Gastroesophageal sphincter (tissue), 4 donors: ENCODE measurements around the gene TRPV6. TPM values are rescaled to one million over a fixed set of nuclear protein-coding genes. Genes with fewer than 3 reads are reported as not detected.
A peak's percentile ranks its signal among the peaks of the same experiment; 100 is the strongest.

ENCODE experiments used
- ATAC-seq: fragments of 150-250 bp; one replicate; pipeline ENCODE4 v1.9.1; 2016; ENCODE audit warnings: mild to moderate bottlenecking, moderate library complexity
- H3K27ac ChIP-seq, 4 donors: fragments of 200-600 bp; sonication (generic) in 3 of 4; 1 replicate in 3 of 4; 2 replicates in 1 of 4; pipeline ENCODE4 v1.5.1; 2016 to 2019
- H3K27me3 ChIP-seq: fragments of 200-600 bp; sonication (generic); one replicate; pipeline ENCODE4 v1.5.1; 2019
- H3K36me3 ChIP-seq, 2 donors: fragments of 200-600 bp; sonication (generic); one replicate each; pipeline ENCODE4 v1.5.1; 2019; ENCODE audit warnings: control low read depth in 1 of 2
- H3K4me1 ChIP-seq, 3 donors: fragments of 200-600 bp; sonication (generic); 1 replicate in 2 of 3; 2 replicates in 1 of 3; pipeline ENCODE4 v1.5.1; 2016 to 2019; ENCODE audit warnings: control low read depth in 2 of 3
- H3K4me3 ChIP-seq, 2 donors: fragments of 200-600 bp; sonication (generic); one replicate each; pipeline ENCODE4 v1.5.1; 2019; ENCODE audit warnings: mild to moderate bottlenecking in 1 of 2, moderate library complexity in 1 of 2
- H3K9me3 ChIP-seq, 3 donors: fragments of 200-600 bp; sonication (generic); one replicate each; pipeline ENCODE4 v1.5.1; 2017 to 2019; ENCODE audit warnings: control low read depth in 2 of 3
- EP300 ChIP-seq: sonication (generic); formaldehyde crosslinking; IDR thresholded peaks from one replicate; pipeline ENCODE4 v1.6.1; 2017; ENCODE audit warnings: antibody characterized with exemption, mild to moderate bottlenecking
- POLR2A ChIP-seq, 2 donors: fragments of 450-650 bp; IDR thresholded peaks; one replicate each; pipeline ENCODE4 v1.6.1; 2017; ENCODE audit warnings: antibody characterized with exemption in 2 of 2, mild to moderate bottlenecking in 2 of 2, moderate library complexity in 1 of 2
- POLR2AphosphoS5 ChIP-seq: sonication (generic); formaldehyde crosslinking; IDR thresholded peaks from one replicate; pipeline ENCODE4 v1.6.1; 2017; ENCODE audit warnings: antibody characterized with exemption
- WGBS, 2 donors: methylation state at CpG; one replicate each; pipeline ENCODE4 v1.1.5; 2018; ENCODE audit warnings: low coverage in 1 of 2; 5-methylcytosine and 5-hydroxymethylcytosine counted together
- total RNA-seq, 4 donors: library from RNA; depleted of rRNA; stranded (reverse); fragments of >200 nt; gene quantifications; one replicate each; pipeline ENCODE4 v1.1.0, GENCODE V29; 2016
- TF ChIP-seq, protein P1 (sequence below), 4 experiments: fragments of 200-600 bp in 2 of 4; fragments of 450-650 bp in 2 of 4; sonication (generic) in 1 of 4; IDR thresholded peaks; one replicate each; pipeline ENCODE4 v1.5.1; 2017 to 2019; ENCODE audit warnings: antibody characterized with exemption in 4 of 4, mild to moderate bottlenecking in 2 of 4, moderate library complexity in 2 of 4

TRPV6 gene
- total RNA-seq, 4 donors from 2014 or later: 0.16 TPM; not detected in 3

GRCh38 chr7:142854372-142855113 lies 31.0 kb downstream of the TRPV6 start, which contains the start of gene EPHB6:
TSS of gene EPHB6 (plus strand) at chr7:142855076. CDS start at chr7:142863228, 8,152 bp downstream.
- ATAC-seq: peak; percentile 84
- Histone ChIP-seq H3K27ac (peak within 1 kb of the TSS in 3 of 4 donors; percentile 71 to 83 (median 74)), H3K9me3 (no peaks in the 10 kb centered on the region), H3K4me3 (peak within 1 kb of the TSS; percentile 60 to 61), H3K27me3 (peaks cover 8% of the 10 kb centered on the region), H3K36me3 (no peaks in the 10 kb centered on the region), H3K4me1 (peaks cover 0 to 29% (median 7%) of the 10 kb centered on the region in 3 donors)
- TF ChIP-seq POLR2A (IDR thresholded peaks at IDR 0.05) (peak in 1 of 2 donors; percentile 17), EP300 (no peak)
- TF ChIP-seq, protein P1, sequence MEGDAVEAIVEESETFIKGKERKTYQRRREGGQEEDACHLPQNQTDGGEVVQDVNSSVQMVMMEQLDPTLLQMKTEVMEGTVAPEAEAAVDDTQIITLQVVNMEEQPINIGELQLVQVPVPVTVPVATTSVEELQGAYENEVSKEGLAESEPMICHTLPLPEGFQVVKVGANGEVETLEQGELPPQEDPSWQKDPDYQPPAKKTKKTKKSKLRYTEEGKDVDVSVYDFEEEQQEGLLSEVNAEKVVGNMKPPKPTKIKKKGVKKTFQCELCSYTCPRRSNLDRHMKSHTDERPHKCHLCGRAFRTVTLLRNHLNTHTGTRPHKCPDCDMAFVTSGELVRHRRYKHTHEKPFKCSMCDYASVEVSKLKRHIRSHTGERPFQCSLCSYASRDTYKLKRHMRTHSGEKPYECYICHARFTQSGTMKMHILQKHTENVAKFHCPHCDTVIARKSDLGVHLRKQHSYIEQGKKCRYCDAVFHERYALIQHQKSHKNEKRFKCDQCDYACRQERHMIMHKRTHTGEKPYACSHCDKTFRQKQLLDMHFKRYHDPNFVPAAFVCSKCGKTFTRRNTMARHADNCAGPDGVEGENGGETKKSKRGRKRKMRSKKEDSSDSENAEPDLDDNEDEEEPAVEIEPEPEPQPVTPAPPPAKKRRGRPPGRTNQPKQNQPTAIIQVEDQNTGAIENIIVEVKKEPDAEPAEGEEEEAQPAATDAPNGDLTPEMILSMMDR (IDR thresholded peaks at IDR 0.05): no peak
- 0% methylated on average over 7 to 13 of the region's 70 CpGs for WGBS, 2 donors

DNA sequence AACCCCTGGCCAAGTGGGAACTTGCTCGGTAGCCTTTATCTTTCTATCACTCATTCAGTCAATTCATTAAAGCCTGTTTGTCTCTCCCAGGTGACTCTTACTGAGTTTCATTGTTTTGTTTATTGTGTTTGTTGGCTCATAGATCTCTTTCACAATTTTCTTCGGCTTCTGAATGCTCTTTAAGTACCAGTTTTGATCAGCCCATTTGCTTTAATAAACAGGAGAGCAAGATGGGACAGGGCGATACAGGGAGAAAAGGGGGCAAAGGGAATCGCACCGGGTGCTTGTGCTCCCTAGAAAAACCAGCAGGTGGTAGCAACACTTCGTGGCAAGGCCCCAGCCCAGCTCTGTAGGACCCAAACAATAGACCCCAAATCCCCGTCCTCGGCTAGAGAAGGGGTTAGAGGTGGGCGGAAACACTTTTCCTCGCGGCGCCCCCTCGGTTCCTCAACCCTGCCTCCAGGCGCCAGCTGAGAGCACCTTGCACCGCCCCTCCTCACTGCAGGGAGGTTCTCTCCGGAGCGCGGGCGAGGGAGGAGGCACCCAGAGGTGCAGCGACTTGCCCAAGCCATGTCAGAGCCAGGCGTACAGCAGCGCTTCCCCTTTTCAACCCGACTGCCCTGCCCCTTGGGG lies 31.7 kb downstream of the TRPV6 start:
- 0% methylated on average over 5 to 6 of the region's 23 CpGs for WGBS, 2 donors
- peak; percentile 67 for ATAC-seq
- H3K27ac ChIP-seq: peak overlapping the region in 3 of 4 donors; percentile 71 to 83 (median 74)

GRCh38 chr7:142851919-142852318 lies 33.6 kb downstream of the TRPV6 start:
- TF ChIP-seq POLR2AphosphoS5: no peak
- no peaks in the 10 kb centered on the region for H3K36me3 ChIP-seq
- H3K27me3 ChIP-seq: peaks cover 14% of the 10 kb centered on the region
- no peak for ATAC-seq
- no peak overlapping the region for H3K27ac ChIP-seq
- no peak overlapping the region for H3K4me3 ChIP-seq
- H3K4me1 ChIP-seq: peaks cover 0 to 29% (median 7%) of the 10 kb centered on the region in 3 donors
- H3K9me3 ChIP-seq: no peaks in the 10 kb centered on the region

More for the DNA sequence above, 31.7 kb downstream of the TRPV6 start:
- Histone ChIP-seq H3K4me1 (peaks cover 0 to 29% (median 7%) of the 10 kb centered on the region in 3 donors), H3K9me3 (no peaks in the 10 kb centered on the region), H3K36me3 (no peaks in the 10 kb centered on the region), H3K27me3 (peaks cover 14% of the 10 kb centered on the region), H3K4me3 (peak overlapping the region; percentile 60 to 61)
- TF ChIP-seq, protein P1 (IDR thresholded peaks at IDR 0.05): peak; percentile 53 to 94 (median 70)
- TF ChIP-seq EP300: no peak
- TF ChIP-seq POLR2A (IDR thresholded peaks at IDR 0.05): no peak

DNA sequence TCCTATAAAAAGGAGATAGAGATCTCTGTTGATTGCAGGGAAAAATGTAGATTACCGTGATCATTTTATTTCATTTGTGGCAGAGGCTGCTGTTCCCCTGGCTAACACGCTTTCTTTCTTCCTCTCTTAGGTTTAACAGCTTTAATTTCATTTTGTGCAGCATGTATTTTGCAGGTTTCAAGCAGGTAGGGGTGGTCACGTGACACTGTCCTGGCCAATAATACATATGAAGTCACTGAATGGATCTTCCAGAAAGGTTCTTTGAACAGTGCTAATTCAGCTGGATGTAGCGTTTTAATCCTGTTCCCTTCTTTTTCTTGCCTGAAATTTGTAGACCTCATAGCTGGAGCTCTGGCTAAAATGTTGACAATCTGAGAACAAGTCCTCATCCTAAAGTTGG lies 34.3 kb downstream of the TRPV6 start:
- TF ChIP-seq EP300 (no peak), POLR2AphosphoS5 (no peak), POLR2A (IDR thresholded peaks at IDR 0.05) (no peak)
- TF ChIP-seq, protein P1 (IDR thresholded peaks at IDR 0.05): no peak
- no peak overlapping the region for H3K4me3 ChIP-seq
- peaks cover 14% of the 10 kb centered on the region for H3K27me3 ChIP-seq
- no peaks in the 10 kb centered on the region for H3K36me3 ChIP-seq
- H3K9me3 ChIP-seq: no peaks in the 10 kb centered on the region
- H3K4me1 ChIP-seq: peaks cover 0 to 27% (median 7%) of the 10 kb centered on the region in 3 donors
- no peak overlapping the region for H3K27ac ChIP-seq
- no peak for ATAC-seq
- WGBS, 2 donors: 83 to 84% methylated on average over 4 of the region's 4 CpGs

- 75 to 80% methylated on average over 2 of the region's 2 CpGs for WGBS, 2 donors
- Histone ChIP-seq H3K27me3 (peaks cover 14% of the 10 kb centered on the region), H3K27ac (no peak overlapping the region), H3K9me3 (no peaks in the 10 kb centered on the region), H3K4me1 (no peaks in the 10 kb centered on the region), H3K4me3 (no peak overlapping the region), H3K36me3 (no peaks in the 10 kb centered on the region)
- TF ChIP-seq POLR2AphosphoS5 (no peak), EP300 (no peak), POLR2A (IDR thresholded peaks at IDR 0.05) (no peak)
- TF ChIP-seq, protein P1 (IDR thresholded peaks at IDR 0.05): no peak
- no peak for ATAC-seq
Measured at GRCh38 chr7:142847353-142847752, 38.2 kb downstream of the TRPV6 start.
